ENCODE results near the gene RASGRF2.
"Not testable (repeated sequence)": the region's sequence is repeated elsewhere in the genome, so short reads cannot be mapped to it uniquely, and the experiment has no call there.

Gene RASGRF2

GRCh38 chr5:80982093-80982492 is 21.9 kb downstream of the RASGRF2 start:
- no peak for DNase-seq (ENCODE audit: low read depth in 2 of 2)

GRCh38 chr5:80985600-80986228 is 25.6 kb downstream of the RASGRF2 start:
- DNase-seq (ENCODE audit: low read depth in 2 of 2): no peak

GRCh38 chr5:80986382-80986781 is 26.2 kb downstream of the RASGRF2 start:
- DNase-seq (ENCODE audit: low read depth in 2 of 2): no peak

- DNase-seq (ENCODE audit: low read depth in 2 of 2): no peak
Measured at GRCh38 chr5:80987078-80987766, 27.1 kb downstream of the RASGRF2 start.

GRCh38 chr5:80988419-80988935 is 28.3 kb downstream of the RASGRF2 start:
- DNase-seq (ENCODE audit: low read depth in 2 of 2): no peak

- DNase-seq (ENCODE audit: low read depth in 2 of 2): no peak
Measured at GRCh38 chr5:80989883-80990282, 29.7 kb downstream of the RASGRF2 start.

- DNase-seq (ENCODE audit: low read depth in 2 of 2): no peak
Measured at GRCh38 chr5:80990527-80990926, 30.4 kb downstream of the RASGRF2 start.

- DNase-seq (ENCODE audit: low read depth in 2 of 2): no peak
Measured at GRCh38 chr5:80990971-80991370, 30.8 kb downstream of the RASGRF2 start.

- no peak for DNase-seq (ENCODE audit: low read depth in 2 of 2)
Measured at GRCh38 chr5:80995908-80996307, 35.7 kb downstream of the RASGRF2 start.

GRCh38 chr5:80998590-80998979 is 38.4 kb downstream of the RASGRF2 start:
- DNase-seq (ENCODE audit: low read depth in 2 of 2): no peak

GRCh38 chr5:81003811-81004386 is 43.7 kb downstream of the RASGRF2 start:
- no peak for DNase-seq (ENCODE audit: low read depth in 2 of 2)

GRCh38 chr5:81005708-81006107 is 45.5 kb downstream of the RASGRF2 start:
- no peak for DNase-seq (ENCODE audit: low read depth in 2 of 2)

- no peak for DNase-seq (ENCODE audit: low read depth in 2 of 2)
Measured at GRCh38 chr5:81006231-81006630, 46.1 kb downstream of the RASGRF2 start.

GRCh38 chr5:81006947-81007636 is 46.9 kb downstream of the RASGRF2 start:
- no peak for DNase-seq (ENCODE audit: low read depth in 2 of 2)

GRCh38 chr5:81007637-81008027 is 47.5 kb downstream of the RASGRF2 start:
- no peak for DNase-seq (ENCODE audit: low read depth in 2 of 2)

GRCh38 chr5:81010336-81011169 is 50.4 kb downstream of the RASGRF2 start:
- no peak for DNase-seq (ENCODE audit: low read depth in 2 of 2)

- DNase-seq (ENCODE audit: low read depth in 2 of 2): no peak
Measured at GRCh38 chr5:81014348-81014747, 54.2 kb downstream of the RASGRF2 start.

- no peak for DNase-seq (ENCODE audit: low read depth in 2 of 2)
Measured at GRCh38 chr5:81016116-81016515, 56.0 kb downstream of the RASGRF2 start.

- no peak for DNase-seq (ENCODE audit: low read depth in 2 of 2)
Measured at GRCh38 chr5:81017320-81017719, 57.2 kb downstream of the RASGRF2 start.

- not testable (repeated sequence) for DNase-seq (ENCODE audit: low read depth in 2 of 2)
Measured at GRCh38 chr5:81018608-81019007, 58.4 kb downstream of the RASGRF2 start.

GRCh38 chr5:81019748-81020147 is 59.6 kb downstream of the RASGRF2 start:
- no peak for DNase-seq (ENCODE audit: low read depth in 2 of 2)

Data from fibroblast of skin of left biceps (primary cell).